HepG2 (cell line): Measurements from ENCODE around the gene BICRAL. TPM values are rescaled to one million over a fixed set of nuclear protein-coding genes. Genes with fewer than 3 reads are reported as not detected.

ENCODE experiments used
- ATAC-seq: fragments of 200-7000 bp; cut with Tn5 transposase; 3 replicates; pipeline ENCODE4 v1.9.1; 2020; ENCODE audit warnings: mild to moderate bottlenecking, moderate library complexity
- BruUV-seq: library from RNA; stranded (reverse); fragments of 400-500 nt; replicated peaks from 2 replicates; lab custom pipeline; 2021; lab: Mats Ljungman, UMichigan
- CTCF ChIA-PET: fragments of 300-600 bp; formaldehyde crosslinking; extraction: SDS; loops from one replicate; lab custom pipeline; 2021; ENCODE audit warnings: low total read pairs, inconsistent platforms, low intra/inter-chr PET ratio; lab: Yijun Ruan, JAX
- POLR2A ChIA-PET: fragments of 350-600 bp; sonication (Branson Sonifier 250); formaldehyde crosslinking; loops from one replicate; lab custom pipeline; 2020; ENCODE audit warnings: antibody characterized with exemption, inconsistent platforms; lab: Yijun Ruan, JAX
- DNase-seq: peaks from one replicate; pipeline ENCODE4 v3.0.0-alpha.2; 2015; ENCODE audit warnings: low spot score
- FAIRE-seq: peaks from 3 replicates; lab custom pipeline; 2011; peaks lifted over from hg19 to GRCh38; lab: Jason Lieb, UNC
- H2AFZ ChIP-seq: one replicate; pipeline ENCODE4 v1.6.1; 2011; ENCODE audit warnings: low read length, inconsistent platforms
- H3K27ac ChIP-seq: fragments of 300-600 bp; 3 replicates; pipeline ENCODE4 v1.8.0; 2011; ENCODE audit warnings: mixed run types, mild to moderate bottlenecking, mixed read lengths, low read length, inconsistent platforms; ENCODE audit not compliant: insufficient read depth; ENCODE audit errors: extremely low read length
- H3K27me3 ChIP-seq, 2 experiments: fragments of 200-600 bp in 1 of 2; 2 replicates in 1 of 2; 3 replicates in 1 of 2; pipeline versions ENCODE4 v1.6.0 to v1.8.0; 2011; ENCODE audit warnings: low read length in 2 of 2, mild to moderate bottlenecking in 2 of 2, moderate library complexity in 2 of 2, inconsistent platforms in 1 of 2; ENCODE audit not compliant: insufficient read depth in 2 of 2, control insufficient read depth in 1 of 2
- H3K36me3 ChIP-seq, 2 experiments: fragments of 200-600 bp in 1 of 2; replicated peaks in 1 of 2; 2 replicates in 1 of 2; 3 replicates in 1 of 2; pipeline versions ENCODE4 v1.5.1 to v1.8.0; 2011; ENCODE audit warnings: low read length in 2 of 2, inconsistent platforms in 1 of 2; ENCODE audit not compliant: insufficient read depth in 2 of 2, control insufficient read depth in 1 of 2
- H3K4me1 ChIP-seq: 2 replicates; pipeline ENCODE4 v1.5.1; 2012; ENCODE audit warnings: low read length, inconsistent platforms; ENCODE audit not compliant: insufficient read depth
- H3K4me2 ChIP-seq: 2 replicates; pipeline ENCODE4 v1.6.0; 2011; ENCODE audit warnings: low read depth, low read length, inconsistent platforms
- H3K4me3 ChIP-seq, 3 experiments: fragments of 200-600 bp in 1 of 3; sonication (generic), shearing (Covaris generic) in 1 of 3; replicated peaks in 1 of 3; 2 replicates each; pipeline ENCODE4 v1.5.1; 2011 to 2016; ENCODE audit warnings: low read length in 3 of 3, inconsistent platforms in 2 of 3, low read depth in 2 of 3, mild to moderate bottlenecking in 2 of 3, control low read depth in 1 of 3, mixed read lengths in 1 of 3; ENCODE audit not compliant: insufficient read depth in 1 of 3
- H3K79me2 ChIP-seq: one replicate; pipeline ENCODE4 v1.6.1; 2011; ENCODE audit warnings: low read length, inconsistent platforms; ENCODE audit not compliant: insufficient read depth
- H3K9ac ChIP-seq: 2 replicates; pipeline ENCODE4 v1.6.0; 2011; ENCODE audit warnings: mild to moderate bottlenecking, low read depth, low read length, inconsistent platforms; ENCODE audit not compliant: insufficient read depth
- H3K9me3 ChIP-seq: 2 replicates; pipeline ENCODE4 v1.5.1; 2012; ENCODE audit warnings: mild to moderate bottlenecking, low read length
- H4K20me1 ChIP-seq: 2 replicates; pipeline ENCODE4 v1.6.0; 2011; ENCODE audit warnings: inconsistent platforms, mild to moderate bottlenecking, low read length, moderate library complexity; ENCODE audit not compliant: insufficient read depth
- ZNF367 ChIP-seq: sonication (generic); formaldehyde crosslinking; IDR thresholded peaks from 2 replicates; pipeline ENCODE4 v1.4.0; 2020; ENCODE audit warnings: missing genetic modification reagents, borderline replicate concordance
- WGBS: methylation state at CpG from one replicate; pipeline ENCODE4 v1.1.6; 2017; ENCODE audit warnings: low lambda C conversion rate; 5-methylcytosine and 5-hydroxymethylcytosine counted together
- in situ Hi-C: cut with HindIII; loops from 2 replicates; pipeline ENCODE4 v1.10.0; 2017; ENCODE audit warnings: low pct_unique_long_range_greater_than_20kb; ENCODE audit not compliant: extremely low pct_ligation_motif_present
- intact Hi-C: fragments of 100-400 bp; cut with micrococcal nuclease; formaldehyde crosslinking; loops from one replicate; pipeline ENCODE4 v1.10.0; 2022; ENCODE audit not compliant: unreplicated experiment
- polyA plus RNA-seq, 8 experiments: library from polyadenylated mRNA; depleted of rRNA in 3 of 8; stranded (reverse) in 7 of 8; unstranded in 1 of 8; fragments of >200 nt; fragmentation: Illumina TruSeq in 4 of 8; extraction: Trizol in 4 of 8; gene quantifications; 2 replicates each; pipeline versions ENCODE4 v1.2.1 to v1.2.3, GENCODE V29; 2011 to 2016; ENCODE audit warnings: low read depth in 4 of 8, missing spikeins in 1 of 8, mixed read lengths in 1 of 8; ENCODE audit not compliant: insufficient read depth in 1 of 8
- total RNA-seq, 5 experiments: library from RNA; depleted of rRNA; stranded (reverse); fragments of >200 nt; fragmentation: Illumina TruSeq; extraction: Trizol; gene quantifications; 2 replicates each; pipeline ENCODE4 v1.2.3, GENCODE V29; 2016; ENCODE audit warnings: low read depth in 1 of 5
- TF ChIP-seq, protein P1 (sequence below): sonication (generic); formaldehyde crosslinking; IDR thresholded peaks from 2 replicates; pipeline ENCODE4 v1.5.0; 2020; ENCODE audit warnings: mild to moderate bottlenecking, missing genetic modification reagents
- TF ChIP-seq, protein P2 (sequence below): fragments of 450-650 bp; IDR thresholded peaks from 2 replicates; pipeline ENCODE4 v1.6.1; 2017; ENCODE audit warnings: mild to moderate bottlenecking

Gene BICRAL
- total and polyA plus RNA-seq, 2 of the 13 experiments (the other 11 are each of a cell fraction or from before 2014, with no cell fraction given): 5.0 to 13.5 TPM

DNA sequence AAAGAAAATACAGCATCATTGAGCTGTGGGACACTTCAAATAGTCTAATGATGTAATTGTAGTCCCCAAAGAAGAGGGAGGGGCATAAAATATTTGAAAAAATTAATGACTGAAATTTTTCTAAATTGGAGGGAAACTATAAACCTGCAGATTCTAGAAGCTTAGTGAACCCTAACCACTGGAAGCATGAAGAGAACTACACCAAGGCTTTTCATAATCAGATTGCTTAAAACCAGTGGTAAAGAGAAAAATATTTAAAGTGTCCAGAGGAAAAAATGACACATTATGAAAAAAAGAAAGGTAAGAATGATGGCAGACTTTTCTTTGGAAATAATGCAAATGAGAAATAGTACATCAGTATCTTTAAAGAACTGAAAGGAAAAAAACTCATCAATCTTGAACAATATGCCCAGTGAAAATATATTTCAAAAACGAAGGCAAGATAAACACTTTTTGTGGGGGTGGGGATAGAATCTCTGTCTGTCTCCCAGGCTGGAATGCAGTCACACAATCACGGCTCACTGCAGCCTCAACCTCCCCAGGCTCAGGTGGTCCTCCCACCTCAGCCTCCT, 31.3 kb downstream of the BICRAL start:
- no peak for FAIRE-seq
- POLR2A ChIA-PET: no interaction called here
- ATAC-seq: no peak
- H4K20me1 ChIP-seq: no peaks in the 10 kb centered on the region
- WGBS: 98% methylated on average over 2 of the region's 2 CpGs
- H3K9me3 ChIP-seq: no peaks in the 10 kb centered on the region
- no peaks in the 10 kb centered on the region for H3K79me2 ChIP-seq
- H3K4me1 ChIP-seq: peaks cover 9% of the 10 kb centered on the region
- H3K27ac ChIP-seq: no peak overlapping the region
- CTCF ChIA-PET: no interaction called here
- DNase-seq: no peak
- in situ Hi-C loops: no loop called here
- H3K36me3 ChIP-seq: peaks cover 2 to 5% of the 10 kb centered on the region in 2 experiments; a peak in 4 of 5 replicates
- no TSS peak for BruUV-seq
- H3K9ac ChIP-seq: no peak overlapping the region
- TF ChIP-seq ZNF367 (CRISPR knock-in tag): no peak
- TF ChIP-seq, protein P1, sequence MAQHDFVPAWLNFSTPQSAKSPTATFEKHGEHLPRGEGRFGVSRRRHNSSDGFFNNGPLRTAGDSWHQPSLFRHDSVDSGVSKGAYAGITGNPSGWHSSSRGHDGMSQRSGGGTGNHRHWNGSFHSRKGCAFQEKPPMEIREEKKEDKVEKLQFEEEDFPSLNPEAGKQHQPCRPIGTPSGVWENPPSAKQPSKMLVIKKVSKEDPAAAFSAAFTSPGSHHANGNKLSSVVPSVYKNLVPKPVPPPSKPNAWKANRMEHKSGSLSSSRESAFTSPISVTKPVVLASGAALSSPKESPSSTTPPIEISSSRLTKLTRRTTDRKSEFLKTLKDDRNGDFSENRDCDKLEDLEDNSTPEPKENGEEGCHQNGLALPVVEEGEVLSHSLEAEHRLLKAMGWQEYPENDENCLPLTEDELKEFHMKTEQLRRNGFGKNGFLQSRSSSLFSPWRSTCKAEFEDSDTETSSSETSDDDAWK (CRISPR knock-in tag): no peak
- TF ChIP-seq, protein P2, sequence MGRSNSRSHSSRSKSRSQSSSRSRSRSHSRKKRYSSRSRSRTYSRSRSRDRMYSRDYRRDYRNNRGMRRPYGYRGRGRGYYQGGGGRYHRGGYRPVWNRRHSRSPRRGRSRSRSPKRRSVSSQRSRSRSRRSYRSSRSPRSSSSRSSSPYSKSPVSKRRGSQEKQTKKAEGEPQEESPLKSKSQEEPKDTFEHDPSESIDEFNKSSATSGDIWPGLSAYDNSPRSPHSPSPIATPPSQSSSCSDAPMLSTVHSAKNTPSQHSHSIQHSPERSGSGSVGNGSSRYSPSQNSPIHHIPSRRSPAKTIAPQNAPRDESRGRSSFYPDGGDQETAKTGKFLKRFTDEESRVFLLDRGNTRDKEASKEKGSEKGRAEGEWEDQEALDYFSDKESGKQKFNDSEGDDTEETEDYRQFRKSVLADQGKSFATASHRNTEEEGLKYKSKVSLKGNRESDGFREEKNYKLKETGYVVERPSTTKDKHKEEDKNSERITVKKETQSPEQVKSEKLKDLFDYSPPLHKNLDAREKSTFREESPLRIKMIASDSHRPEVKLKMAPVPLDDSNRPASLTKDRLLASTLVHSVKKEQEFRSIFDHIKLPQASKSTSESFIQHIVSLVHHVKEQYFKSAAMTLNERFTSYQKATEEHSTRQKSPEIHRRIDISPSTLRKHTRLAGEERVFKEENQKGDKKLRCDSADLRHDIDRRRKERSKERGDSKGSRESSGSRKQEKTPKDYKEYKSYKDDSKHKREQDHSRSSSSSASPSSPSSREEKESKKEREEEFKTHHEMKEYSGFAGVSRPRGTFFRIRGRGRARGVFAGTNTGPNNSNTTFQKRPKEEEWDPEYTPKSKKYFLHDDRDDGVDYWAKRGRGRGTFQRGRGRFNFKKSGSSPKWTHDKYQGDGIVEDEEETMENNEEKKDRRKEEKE: no peak
- H3K4me2 ChIP-seq: no peak overlapping the region
- no peak overlapping the region for H2AFZ ChIP-seq
- H3K4me3 ChIP-seq: no peak overlapping the region
- intact Hi-C loops: no loop called here
- H3K27me3 ChIP-seq: no peaks in the 10 kb centered on the region
